Putamen (tissue), 1 donor: Measurements from ENCODE around the gene PTPRM.

Experiments used
- DNase-seq: peaks from one replicate; pipeline ENCODE4 v3.0.0-alpha.2; 2016; ENCODE audit warnings: low spot score

The PTPRM gene

DNA sequence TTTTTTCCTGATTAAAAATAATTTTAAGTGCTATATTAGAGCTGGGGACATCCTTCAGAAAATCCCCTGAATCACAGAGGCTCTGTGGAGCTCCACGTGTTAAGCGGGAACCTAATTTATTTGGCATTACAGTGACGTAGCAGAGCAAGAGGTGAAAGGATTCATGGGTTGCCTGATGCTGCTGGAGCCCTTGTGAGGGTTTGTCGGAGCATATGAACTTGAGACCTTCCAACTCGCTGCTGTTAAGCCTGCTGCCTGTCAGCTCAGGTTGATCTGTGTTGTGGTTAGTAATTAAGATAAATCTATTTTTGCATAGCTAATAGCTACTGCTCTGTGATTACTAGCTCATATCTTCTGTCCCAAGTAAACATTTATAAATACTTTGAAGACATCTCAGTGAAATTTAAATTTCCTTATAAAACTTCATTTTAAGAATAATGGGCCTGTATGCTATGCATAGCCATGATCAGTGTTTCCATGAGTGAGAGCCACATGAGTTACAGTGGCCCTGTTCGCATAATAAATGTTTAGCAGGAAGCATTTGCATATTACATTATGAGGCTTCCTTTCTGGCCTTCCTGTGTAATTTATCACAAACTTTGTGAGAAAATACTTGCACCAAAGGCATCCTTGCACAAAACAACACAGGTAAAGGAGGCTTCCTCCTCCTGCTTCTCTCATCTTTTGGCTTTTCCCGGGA, 438.9 kb downstream of the PTPRM start:
- no peak for DNase-seq

DNA sequence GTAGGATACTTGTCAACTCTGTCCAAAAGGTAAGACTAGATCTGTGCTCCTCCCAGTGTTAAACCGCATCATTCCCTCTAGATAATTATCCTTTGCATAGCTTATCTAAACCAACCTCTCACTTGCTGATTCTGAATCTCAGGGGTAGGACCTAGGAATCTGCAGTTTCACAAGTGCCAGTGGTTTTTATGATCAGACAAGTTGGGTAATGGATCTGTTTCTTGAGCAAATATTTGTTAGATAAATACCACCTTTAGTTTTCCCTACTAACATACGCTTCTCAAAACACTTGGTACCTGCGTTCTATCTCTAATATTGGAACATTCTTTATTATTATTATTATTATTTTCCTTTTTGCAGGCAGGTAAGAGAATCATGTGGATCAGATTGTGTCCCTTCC, 439.9 kb downstream of the PTPRM start:
- no peak for DNase-seq

GRCh38 chr18:8008033-8008432, 440.9 kb downstream of the PTPRM start:
- no peak for DNase-seq

DNA sequence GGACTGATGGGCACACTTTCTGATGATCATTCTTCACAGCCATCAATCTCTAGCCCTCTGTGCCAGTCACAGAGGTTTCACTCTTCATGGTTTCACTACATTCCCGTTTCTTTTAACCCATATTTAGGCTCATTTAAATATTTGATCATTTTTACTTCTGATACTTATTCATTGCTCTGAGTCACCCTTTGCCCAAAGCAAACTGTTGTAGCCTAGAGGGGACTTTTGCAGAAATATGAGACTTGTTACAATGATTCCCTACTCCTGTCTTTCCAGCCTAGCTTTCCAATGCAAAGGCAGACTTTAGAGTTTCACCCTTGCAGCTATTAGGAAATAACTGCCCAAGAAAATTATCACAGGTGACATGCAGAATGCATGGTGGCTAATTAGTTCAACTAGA, 444.2 kb downstream of the PTPRM start:
- no peak for DNase-seq

DNA sequence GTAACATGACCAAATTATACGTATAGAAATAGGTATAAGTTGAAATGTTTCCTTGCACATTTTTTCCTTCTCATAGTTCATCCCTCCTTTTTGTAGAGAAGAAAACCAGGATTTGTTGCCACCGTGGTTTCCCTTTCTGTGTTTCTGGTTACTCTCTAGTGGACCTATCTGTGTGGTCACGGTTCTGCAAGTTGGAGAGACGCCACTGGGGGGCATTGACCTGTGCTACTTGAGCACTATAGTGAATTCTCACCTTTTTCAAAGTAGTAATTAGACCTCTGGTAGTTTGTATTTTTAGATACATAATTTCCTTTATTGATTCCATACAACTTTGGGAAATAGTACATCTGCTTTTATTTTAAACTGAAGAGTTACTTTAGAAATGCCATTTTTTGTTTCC, 444.8 kb downstream of the PTPRM start:
- DNase-seq: no peak

DNA sequence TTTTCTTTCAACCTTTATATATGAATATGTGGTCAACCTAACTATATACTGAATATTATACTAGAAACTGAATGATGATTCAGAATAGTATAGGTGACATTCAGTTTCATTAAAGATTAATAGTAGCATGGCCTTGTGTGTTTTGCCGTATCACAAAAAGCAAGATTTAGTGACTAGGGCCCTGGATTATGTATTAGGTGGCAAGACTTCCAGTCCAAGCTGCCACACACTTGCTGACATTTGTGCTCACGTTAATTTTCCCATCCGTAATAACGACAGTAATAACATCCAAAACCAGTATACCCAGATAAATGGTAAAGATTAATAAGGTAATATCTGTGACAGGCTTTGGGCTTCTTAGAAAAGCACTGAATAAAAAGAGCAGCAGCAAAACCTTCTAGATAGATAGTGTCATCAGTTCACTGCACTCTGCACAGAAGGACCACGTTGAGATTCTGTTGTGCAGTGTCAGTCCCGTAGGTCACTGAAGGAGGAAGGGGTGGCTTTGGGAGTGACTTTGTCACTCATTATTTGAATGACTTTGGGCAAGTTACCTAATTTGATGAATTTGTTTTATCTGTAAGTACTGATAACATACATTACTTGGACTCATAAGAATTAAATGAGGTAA, 451.7 kb downstream of the PTPRM start:
- DNase-seq: no peak

DNA sequence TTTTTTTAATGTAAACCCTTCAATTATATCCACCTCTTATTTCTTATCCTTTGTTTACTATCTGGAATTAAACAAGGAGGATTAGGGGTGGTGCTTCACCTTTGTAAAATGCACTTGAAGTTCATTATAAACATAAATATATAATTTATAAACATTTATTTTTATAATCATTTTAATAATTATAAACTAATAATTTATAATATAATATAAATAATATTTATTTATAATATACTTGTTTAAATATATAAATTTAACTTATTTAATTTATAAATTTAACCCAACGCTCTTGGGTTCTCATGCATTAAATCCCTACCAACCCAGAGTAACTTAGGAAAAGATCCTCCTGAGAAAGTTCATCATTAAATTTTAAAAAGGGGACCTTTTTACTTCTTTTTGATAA, 452.5 kb downstream of the PTPRM start:
- no peak for DNase-seq

- DNase-seq: no peak
Measured at GRCh38 chr18:8020132-8020846, 453.2 kb downstream of the PTPRM start.

GRCh38 chr18:8029061-8029460, 461.9 kb downstream of the PTPRM start:
- DNase-seq: no peak

- DNase-seq: no peak
Measured at GRCh38 chr18:8029731-8030130, 462.6 kb downstream of the PTPRM start.

DNA sequence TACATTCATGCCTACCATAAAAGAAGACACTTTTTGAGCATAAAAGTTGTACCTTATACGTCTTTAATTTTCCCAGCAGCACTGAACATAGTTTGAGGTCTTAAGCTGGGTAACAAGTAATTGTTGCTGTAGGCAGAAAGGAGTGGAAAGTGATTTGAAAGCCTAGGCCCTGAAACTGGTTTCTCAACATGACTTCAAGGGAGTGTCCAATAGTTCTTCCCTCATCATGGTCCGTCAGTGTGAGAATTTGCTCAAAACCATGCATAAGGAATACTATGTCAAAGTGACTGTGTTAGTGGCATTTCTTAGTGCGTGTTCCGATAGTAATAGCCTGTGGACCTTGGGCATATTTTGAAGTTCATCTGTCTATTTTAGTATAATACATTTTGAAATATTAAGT, 463.1 kb downstream of the PTPRM start:
- no peak for DNase-seq

- DNase-seq: no peak
Measured at GRCh38 chr18:8031496-8031895, 464.4 kb downstream of the PTPRM start.

- DNase-seq: no peak
Measured at GRCh38 chr18:8034674-8035073, 467.6 kb downstream of the PTPRM start.

- no peak for DNase-seq
Measured at GRCh38 chr18:8036551-8036950, 469.4 kb downstream of the PTPRM start.

DNA sequence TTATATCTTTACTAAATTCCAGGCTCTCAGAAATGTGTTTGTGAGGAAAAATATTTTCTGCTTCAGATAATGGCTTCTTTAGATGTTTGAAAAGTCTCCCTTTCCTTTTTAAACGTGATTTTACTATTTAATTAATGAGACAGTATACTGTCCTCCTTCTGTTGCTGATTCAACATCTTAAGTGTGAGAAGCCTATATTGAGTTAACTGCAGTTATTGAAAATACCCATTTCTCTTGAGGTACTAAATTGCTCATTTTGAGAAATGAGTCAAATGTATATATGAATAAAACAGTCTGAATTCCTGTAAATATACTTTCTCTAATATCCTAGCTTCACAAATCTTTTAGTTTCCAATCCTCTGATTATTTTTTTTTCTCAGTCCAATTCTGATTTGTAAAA, 470.2 kb downstream of the PTPRM start:
- DNase-seq: no peak

GRCh38 chr18:8040021-8040420, 472.9 kb downstream of the PTPRM start:
- no peak for DNase-seq

DNA sequence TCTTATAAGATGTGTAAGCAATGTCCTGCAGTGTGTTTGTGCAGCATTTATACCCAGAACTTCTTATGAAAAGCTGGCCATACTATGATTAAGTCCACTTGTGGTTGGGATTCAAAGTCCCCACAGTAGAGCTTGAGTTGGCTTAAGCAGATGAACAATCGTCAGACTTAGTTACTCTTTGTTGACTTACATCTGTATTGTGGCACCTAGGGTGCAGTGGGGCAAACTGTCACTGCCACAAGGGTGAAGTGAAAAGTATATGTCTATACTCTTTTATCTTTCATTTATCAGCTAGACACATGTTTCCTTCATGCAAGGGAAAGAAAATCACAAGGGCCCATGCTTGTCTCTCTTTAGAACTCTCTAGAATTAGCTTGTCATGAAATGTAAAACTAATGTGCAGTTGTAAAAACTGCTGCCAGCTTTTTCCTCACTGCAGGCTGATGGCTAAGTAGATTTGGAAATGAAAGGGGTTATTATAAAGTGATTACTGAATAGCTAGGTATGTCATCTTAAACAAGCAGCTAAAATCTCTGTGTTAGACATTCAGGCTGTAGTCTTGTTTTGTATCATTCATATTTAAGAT, 474.5 kb downstream of the PTPRM start:
- DNase-seq: no peak

- DNase-seq: no peak
Measured at GRCh38 chr18:8044004-8044403, 476.9 kb downstream of the PTPRM start.

GRCh38 chr18:8045160-8045883, 478.2 kb downstream of the PTPRM start:
- no peak for DNase-seq

DNA sequence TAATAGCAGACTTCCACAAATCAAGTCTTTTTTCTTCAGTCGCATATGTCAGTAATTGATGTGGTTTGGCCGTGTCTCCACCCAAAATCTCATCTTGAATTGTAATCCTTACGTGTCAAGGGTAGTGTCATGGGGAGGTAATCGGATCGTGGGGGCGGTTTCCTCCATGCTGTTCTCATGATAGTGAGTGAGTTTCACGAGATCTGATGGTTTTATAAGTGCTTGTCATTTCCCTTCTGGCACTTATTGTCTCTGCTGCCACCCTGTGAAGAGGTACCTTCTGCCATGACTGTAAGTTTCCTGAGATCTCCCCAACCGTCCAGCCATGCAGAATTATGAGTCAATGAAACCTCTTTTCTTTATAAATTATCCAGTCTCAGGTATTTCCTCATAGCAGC, 478.8 kb downstream of the PTPRM start:
- DNase-seq: no peak

- no peak for DNase-seq
Measured at GRCh38 chr18:8046441-8046840, 479.3 kb downstream of the PTPRM start.

- DNase-seq: no peak
Measured at GRCh38 chr18:8049147-8049546, 482.0 kb downstream of the PTPRM start.
